CD4-positive, CD25-positive, alpha-beta regulatory T cell (primary cell): ENCODE measurements around the gene AQP12B. TPM values are rescaled to one million over a fixed set of nuclear protein-coding genes. Genes with fewer than 3 reads are reported as not detected.

Experiments used
- ATAC-seq, 2 donors: fragments of 150-1000 bp; cut with Tn5 transposase; one replicate each; pipeline ENCODE4 v1.10.0; 2021; ENCODE audit warnings: low read depth in 2 of 2, moderate number of reproducible peaks in 2 of 2, moderate library complexity in 1 of 2
- DNase-seq, 3 donors: peaks; one replicate each; pipeline versions ENCODE4 v3.0.0 to v3.0.0-alpha.2; 2012 to 2022; ENCODE audit warnings: mixed read lengths in 1 of 3
- H3K27ac ChIP-seq: one replicate; pipeline ENCODE4 v1.7.0; 2013; ENCODE audit warnings: mild to moderate bottlenecking, low read length; ENCODE audit not compliant: insufficient read depth, poor library complexity, severe bottlenecking
- H3K27me3 ChIP-seq: one replicate; pipeline ENCODE4 v1.7.0; 2013; ENCODE audit warnings: low read length; ENCODE audit not compliant: control insufficient read depth, insufficient read depth
- H3K36me3 ChIP-seq: one replicate; pipeline ENCODE4 v1.7.0; 2013; ENCODE audit warnings: mild to moderate bottlenecking, low read length, moderate library complexity; ENCODE audit not compliant: control insufficient read depth, insufficient read depth
- H3K4me1 ChIP-seq: 2 replicates; pipeline ENCODE4 v1.7.0; 2013; ENCODE audit warnings: mild to moderate bottlenecking, low read length; ENCODE audit not compliant: insufficient read depth, control insufficient read depth, poor library complexity, severe bottlenecking
- H3K4me3 ChIP-seq: one replicate; pipeline ENCODE4 v1.7.0; 2013; ENCODE audit warnings: low read depth, mild to moderate bottlenecking, low read length, moderate library complexity
- H3K9me3 ChIP-seq, 2 experiments: 1 replicate in 1 of 2; 2 replicates in 1 of 2; pipeline ENCODE4 v1.7.0; 2013; ENCODE audit warnings: low read length in 2 of 2, mild to moderate bottlenecking in 1 of 2, moderate library complexity in 1 of 2; ENCODE audit not compliant: control insufficient read depth in 2 of 2
- H3K27ac Mint-ChIP-seq, 3 donors: one replicate each; pipeline ENCODE4 v1.8.0; 2020 to 2022; ENCODE audit warnings: mild to moderate bottlenecking in 3 of 3, mixed read lengths in 3 of 3, moderate library complexity in 2 of 3
- H3K27me3 Mint-ChIP-seq: one replicate; pipeline ENCODE4 v1.8.0; 2022; ENCODE audit warnings: mild to moderate bottlenecking, mixed read lengths
- H3K36me3 Mint-ChIP-seq: one replicate; pipeline ENCODE4 v1.8.0; 2020; ENCODE audit warnings: mixed read lengths
- H3K4me1 Mint-ChIP-seq, 4 donors: one replicate each; pipeline ENCODE4 v1.8.0; 2020 to 2022; ENCODE audit warnings: mixed read lengths in 4 of 4, mild to moderate bottlenecking in 1 of 4
- H3K4me3 Mint-ChIP-seq, 4 donors: one replicate each; pipeline ENCODE4 v1.8.0; 2020 to 2022; ENCODE audit warnings: mild to moderate bottlenecking in 4 of 4, mixed read lengths in 4 of 4, moderate library complexity in 3 of 4
- H3K9me3 Mint-ChIP-seq, 7 donors: one replicate each; pipeline ENCODE4 v1.8.0; 2020 to 2022; ENCODE audit warnings: mixed read lengths in 7 of 7, mild to moderate bottlenecking in 3 of 7, moderate library complexity in 2 of 7
- polyA plus RNA-seq, 4 donors: library from polyadenylated mRNA; unstranded; fragments of 300-500 nt; fragmentation: Illumina TruSeq; gene quantifications; one replicate each; pipeline ENCODE4 v1.2.3, GENCODE V29; 2021
- total RNA-seq: library from RNA; stranded (reverse); gene quantifications from one replicate; pipeline ENCODE4 v1.2.3, GENCODE V29; 2022

Gene AQP12B
- total and polyA plus RNA-seq, 5 donors from 2014 or later: not detected

- Mint-ChIP-seq H3K4me1 (no peaks in the 10 kb centered on the region), H3K27me3 (peaks cover 4% of the 10 kb centered on the region), H3K36me3 (no peaks in the 10 kb centered on the region), H3K9me3 (no peaks in the 10 kb centered on the region), H3K27ac (no peak overlapping the region), H3K4me3 (no peak overlapping the region)
- H3K9me3 ChIP-seq: no peaks in the 10 kb centered on the region
- no peaks in the 10 kb centered on the region for H3K4me1 ChIP-seq
- H3K27ac ChIP-seq: no peak overlapping the region
- no peaks in the 10 kb centered on the region for H3K27me3 ChIP-seq
- no peak overlapping the region for H3K4me3 ChIP-seq
- ATAC-seq: no peak
- H3K36me3 ChIP-seq: no peaks in the 10 kb centered on the region
- DNase-seq: no peak
Measured at GRCh38 chr2:240720686-240721595, 38.3 kb upstream of the AQP12B start.

GRCh38 chr2:240719676-240720545 lies 37.2 kb upstream of the AQP12B start:
- no peak for ATAC-seq
- H3K27ac ChIP-seq: no peak overlapping the region
- H3K9me3 ChIP-seq: no peaks in the 10 kb centered on the region
- no peaks in the 10 kb centered on the region for H3K36me3 ChIP-seq
- Mint-ChIP-seq H3K9me3 (no peaks in the 10 kb centered on the region), H3K27me3 (peaks cover 4% of the 10 kb centered on the region), H3K4me3 (no peak overlapping the region), H3K36me3 (no peaks in the 10 kb centered on the region), H3K4me1 (no peaks in the 10 kb centered on the region), H3K27ac (no peak overlapping the region)
- no peak overlapping the region for H3K4me3 ChIP-seq
- H3K4me1 ChIP-seq: no peaks in the 10 kb centered on the region
- H3K27me3 ChIP-seq: no peaks in the 10 kb centered on the region
- DNase-seq: no peak

DNA sequence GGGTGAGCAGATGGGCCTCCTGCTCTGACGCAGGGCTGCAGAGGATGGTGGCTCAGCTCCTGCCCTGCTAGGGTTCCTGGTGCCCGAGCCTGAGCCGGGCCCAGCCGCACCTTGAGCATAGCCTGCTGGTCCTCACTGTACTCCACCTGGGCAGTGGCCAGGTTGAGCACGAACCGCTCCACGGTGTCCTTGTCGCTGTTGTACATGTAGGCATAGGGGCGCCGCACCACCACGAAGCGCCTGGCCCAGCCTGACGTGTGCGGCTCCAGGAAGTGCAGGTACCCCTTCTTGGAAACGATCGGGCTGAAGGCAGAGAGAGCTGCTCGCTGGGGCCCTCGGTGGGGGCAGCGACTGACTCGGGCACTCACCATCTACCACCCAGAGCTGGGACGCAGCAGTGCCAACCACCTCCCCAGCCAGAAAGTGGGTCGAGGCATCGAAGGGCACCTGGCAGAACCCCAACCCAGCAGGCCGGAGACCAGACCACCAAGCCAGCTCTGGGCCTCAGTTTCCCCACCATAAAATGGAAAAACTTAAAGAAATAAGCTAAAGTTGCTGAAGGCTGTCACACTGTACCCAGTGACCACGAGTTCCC lies 36.3 kb upstream of the AQP12B start:
- Histone ChIP-seq H3K36me3 (no peaks in the 10 kb centered on the region), H3K9me3 (no peaks in the 10 kb centered on the region), H3K4me3 (no peak overlapping the region), H3K27ac (no peak overlapping the region), H3K4me1 (no peaks in the 10 kb centered on the region), H3K27me3 (no peaks in the 10 kb centered on the region)
- H3K27ac Mint-ChIP-seq: no peak overlapping the region
- no peak for ATAC-seq
- peaks cover 4% of the 10 kb centered on the region for H3K27me3 Mint-ChIP-seq
- no peak overlapping the region for H3K4me3 Mint-ChIP-seq
- no peaks in the 10 kb centered on the region for H3K9me3 Mint-ChIP-seq
- no peak for DNase-seq
- H3K36me3 Mint-ChIP-seq: no peaks in the 10 kb centered on the region
- H3K4me1 Mint-ChIP-seq: no peaks in the 10 kb centered on the region

DNA sequence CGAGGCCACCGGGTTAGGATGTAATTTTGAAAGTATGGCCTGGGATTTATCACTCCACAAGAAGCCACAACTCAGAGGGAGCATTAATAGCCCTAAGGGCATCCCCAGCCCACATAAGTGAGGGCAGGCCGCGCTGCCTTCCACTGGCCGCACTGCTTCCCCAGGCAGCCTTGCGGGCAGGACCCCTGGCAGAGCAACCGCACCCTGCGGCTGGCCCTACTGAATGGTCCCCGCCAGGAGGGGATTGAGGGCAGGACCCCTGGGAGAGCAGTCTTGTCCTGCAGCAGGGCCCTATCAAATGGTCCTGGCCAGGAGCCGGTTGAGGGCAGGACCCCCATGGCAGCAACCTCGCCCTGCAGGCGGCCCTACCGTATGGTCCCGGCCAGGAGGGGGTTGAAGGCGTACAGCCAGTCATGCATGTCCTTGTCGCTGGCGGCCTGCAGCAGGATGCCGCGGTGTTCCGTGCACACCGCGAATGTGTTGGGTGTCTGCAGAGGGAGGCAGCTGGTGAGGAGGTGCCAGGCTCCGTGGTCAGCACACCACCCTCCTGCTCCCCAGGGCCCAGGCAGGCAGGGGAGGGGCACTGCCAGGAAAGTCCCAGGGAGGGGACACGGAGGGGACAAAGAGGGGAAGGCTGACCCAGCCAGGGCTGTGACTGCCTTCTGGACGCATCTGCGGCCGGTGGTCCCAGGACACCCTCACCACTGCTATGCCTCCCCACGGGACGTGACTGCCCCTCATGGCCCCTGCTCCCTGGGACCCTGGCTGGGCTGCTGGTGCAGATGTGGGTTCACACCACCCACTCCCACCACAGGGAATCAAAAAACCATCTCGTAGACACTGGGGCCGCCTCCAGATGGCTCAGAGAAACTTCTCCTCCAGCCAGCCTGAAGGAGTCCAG lies 35.2 kb upstream of the AQP12B start:
- H3K36me3 ChIP-seq: no peaks in the 10 kb centered on the region
- no peaks in the 10 kb centered on the region for H3K36me3 Mint-ChIP-seq
- H3K4me1 Mint-ChIP-seq: no peaks in the 10 kb centered on the region
- ATAC-seq: no peak
- H3K27me3 ChIP-seq: no peaks in the 10 kb centered on the region
- DNase-seq: no peak
- H3K27me3 Mint-ChIP-seq: peaks cover 4% of the 10 kb centered on the region
- H3K4me1 ChIP-seq: no peaks in the 10 kb centered on the region
- H3K9me3 Mint-ChIP-seq: no peaks in the 10 kb centered on the region
- no peak overlapping the region for H3K4me3 ChIP-seq
- H3K27ac ChIP-seq: no peak overlapping the region
- no peak overlapping the region for H3K4me3 Mint-ChIP-seq
- H3K27ac Mint-ChIP-seq: no peak overlapping the region
- H3K9me3 ChIP-seq: no peaks in the 10 kb centered on the region

- no peaks in the 10 kb centered on the region for H3K36me3 ChIP-seq
- H3K4me1 ChIP-seq: no peaks in the 10 kb centered on the region
- H3K4me3 Mint-ChIP-seq: no peak overlapping the region
- no peak overlapping the region for H3K4me3 ChIP-seq
- H3K27ac ChIP-seq: no peak overlapping the region
- DNase-seq (no peak), ATAC-seq (no peak)
- no peaks in the 10 kb centered on the region for H3K9me3 Mint-ChIP-seq
- H3K27me3 ChIP-seq: no peaks in the 10 kb centered on the region
- H3K27me3 Mint-ChIP-seq: peaks cover 4% of the 10 kb centered on the region
- no peak overlapping the region for H3K27ac Mint-ChIP-seq
- no peaks in the 10 kb centered on the region for H3K4me1 Mint-ChIP-seq
- H3K36me3 Mint-ChIP-seq: no peaks in the 10 kb centered on the region
- H3K9me3 ChIP-seq: no peaks in the 10 kb centered on the region
Measured at GRCh38 chr2:240717181-240717641, 34.5 kb upstream of the AQP12B start.

DNA sequence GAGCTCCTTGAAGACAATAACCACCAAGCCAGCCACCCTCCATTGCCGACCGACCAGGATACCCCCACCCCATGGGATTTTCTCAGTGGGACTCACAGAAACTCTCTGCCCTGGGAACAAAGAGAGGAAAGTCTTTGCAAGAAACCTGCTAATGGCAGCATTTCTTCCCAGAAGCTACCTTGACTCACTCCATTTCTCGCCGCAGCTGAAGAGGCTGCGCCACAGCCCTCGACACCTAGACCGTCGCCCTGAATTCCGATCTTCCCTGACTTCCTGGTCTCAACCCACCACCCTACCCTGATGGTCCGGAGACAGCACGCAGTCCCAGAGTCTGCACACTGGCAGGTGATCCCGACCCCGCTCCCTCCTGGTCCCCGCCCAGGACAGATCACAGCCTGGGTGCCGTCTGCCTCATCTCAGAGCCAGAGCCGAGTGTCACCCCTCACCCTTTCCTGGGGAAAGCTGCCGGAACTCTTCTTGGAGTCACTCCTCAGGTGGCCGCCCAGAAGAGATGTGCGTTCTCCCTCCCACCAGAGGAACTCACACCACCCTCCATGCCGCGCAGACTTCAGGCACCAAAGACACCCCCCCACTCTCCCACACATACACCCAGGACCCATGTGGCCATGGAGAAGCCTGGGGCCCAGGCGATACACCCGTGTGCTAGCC lies 33.6 kb upstream of the AQP12B start:
- Histone ChIP-seq H3K36me3 (no peaks in the 10 kb centered on the region), H3K4me3 (no peak overlapping the region), H3K27me3 (no peaks in the 10 kb centered on the region), H3K4me1 (no peaks in the 10 kb centered on the region), H3K27ac (no peak overlapping the region), H3K9me3 (no peaks in the 10 kb centered on the region)
- Mint-ChIP-seq H3K36me3 (no peaks in the 10 kb centered on the region), H3K4me3 (peak overlapping the region in 1 of 4 donors; percentile 47), H3K9me3 (no peaks in the 10 kb centered on the region), H3K27ac (no peak overlapping the region), H3K4me1 (no peaks in the 10 kb centered on the region), H3K27me3 (peaks cover 4% of the 10 kb centered on the region)
- ATAC-seq: no peak
- DNase-seq: no peak
